Measurements from ENCODE around the gene CKS1B. TPM values are rescaled to one million over a fixed set of nuclear protein-coding genes. Genes with fewer than 3 reads are reported as not detected.

The CKS1B gene
- total RNA-seq (ENCODE audit: low replicate concordance), result 18.6 and 39.5 TPM in 2 replicates

GRCh38 chr1:154974102-154974807 is at the start of gene CKS1B:
Gene CKS1B, plus strand, starts transcription at chr1:154974681. Its CDS starts 65 bp downstream, at chr1:154974746.

DNA sequence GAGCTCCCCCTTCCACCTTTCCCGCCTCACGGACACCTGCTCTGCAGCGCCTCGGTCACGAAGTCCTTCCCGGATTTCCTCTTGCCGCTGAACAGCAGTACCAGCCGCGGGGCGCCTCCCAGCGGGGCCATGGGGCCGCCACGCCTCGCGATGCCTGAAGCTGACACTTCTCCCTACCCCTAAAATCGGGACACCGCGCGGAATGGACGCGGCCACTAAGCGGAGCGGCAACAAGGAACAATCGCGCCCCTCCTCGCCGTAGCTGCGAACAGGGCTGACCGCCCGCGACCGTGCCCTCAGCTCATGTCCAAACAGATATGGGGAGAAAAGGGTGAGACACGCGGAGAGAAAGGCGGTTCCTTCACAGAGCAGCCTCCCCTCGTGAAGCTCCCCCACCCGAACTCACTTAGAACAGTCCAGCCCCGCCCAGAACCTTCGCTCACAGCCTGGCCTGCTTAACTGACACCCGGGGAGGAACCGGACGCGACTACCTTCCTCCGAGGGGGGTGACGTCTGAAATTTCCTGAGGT is 37.9 kb upstream of the CKS1B start, which contains the start of gene PMVK:
PMVK (minus strand) TSS at position 165 of the 530 bp plus-strand sequence; CDS start at position 131, 34 bp downstream.

GRCh38 chr1:154955718-154956543 is 18.6 kb upstream of the CKS1B start, which contains the start of gene PBXIP1:
Gene PBXIP1, minus strand, starts transcription at chr1:154956099. Its CDS starts 2,378 bp downstream, at chr1:154953721.

GRCh38 chr1:154961207-154962155 is 13.0 kb upstream of the CKS1B start, which contains the start of gene PYGO2:
Gene PYGO2, minus strand, starts transcription at chr1:154961782. Its CDS starts 206 bp downstream, at chr1:154961576.

DNA sequence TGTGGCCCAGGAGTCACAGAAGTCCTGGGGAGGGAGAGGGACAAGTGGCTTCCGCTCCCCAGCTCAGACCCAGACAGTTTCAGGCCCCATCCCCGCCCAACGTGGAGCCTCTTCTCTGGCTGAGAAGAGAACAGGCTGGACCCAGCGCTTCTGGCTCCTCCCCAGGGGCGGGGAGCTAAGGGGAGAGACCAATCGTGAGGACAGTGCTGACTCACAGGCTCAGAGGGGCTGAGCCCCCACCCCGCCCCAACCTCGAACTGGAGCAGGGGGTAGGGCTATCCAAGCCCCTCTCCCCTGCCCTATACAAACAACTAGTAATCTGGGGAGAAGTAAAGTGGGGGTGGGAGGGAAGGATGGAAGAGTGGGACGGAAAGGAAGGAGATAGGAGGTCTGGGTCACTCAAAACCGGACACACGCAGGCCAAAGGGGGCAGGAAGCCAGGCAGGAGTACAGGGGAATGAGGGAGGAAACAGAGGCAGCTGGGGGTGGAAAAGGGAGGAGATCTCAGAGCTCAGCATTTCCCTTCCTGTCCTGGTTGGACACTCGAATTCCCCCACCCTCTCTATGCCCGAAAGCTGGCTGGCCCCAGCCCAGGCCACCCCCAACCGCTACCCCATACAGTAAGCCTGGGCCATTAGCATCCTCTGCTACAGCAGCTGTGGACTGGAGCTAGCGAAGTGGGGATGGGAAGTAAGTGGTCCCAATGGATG is 3.7 kb upstream of the CKS1B start, which contains the start of gene SHC1:
SHC1 (minus strand) TSS at position 117 of the 710 bp plus-strand sequence. CDS start 221 bp downstream, outside the sequence.

GRCh38 chr1:154982897-154983648 is 8.6 kb downstream of the CKS1B start, which contains the start of gene FLAD1:
Gene FLAD1, plus strand, starts transcription at chr1:154983344. Its CDS starts 351 bp downstream, at chr1:154983695.

GRCh38 chr1:154993572-154994268 is 19.2 kb downstream of the CKS1B start, which contains the start of gene LENEP:
Gene LENEP, plus strand, starts transcription at chr1:154993586. Its CDS starts 22 bp downstream, at chr1:154993608.

GRCh38 chr1:155002464-155003226 is 28.2 kb downstream of the CKS1B start, which contains the start of gene ZBTB7B:
Gene ZBTB7B, plus strand, starts transcription at chr1:155002802. Its CDS starts 11,859 bp downstream, at chr1:155014661.

Other genes with a start within 250 kb of the CKS1B start
- under 0.01 TPM in 1 of 2 replicates, not detected in the other for gene KCNN3, start 104.4 kb upstream of the CKS1B start, total RNA-seq (ENCODE audit: low replicate concordance)
- 10.2 and 11.4 TPM in 2 replicates for gene PMVK, start 38.0 kb upstream of the CKS1B start, total RNA-seq (ENCODE audit: low replicate concordance)
- 66.0 and 101 TPM in 2 replicates for gene PBXIP1, start 18.6 kb upstream of the CKS1B start, total RNA-seq (ENCODE audit: low replicate concordance)
- 3.4 and 6.5 TPM in 2 replicates for gene PYGO2, start 12.9 kb upstream of the CKS1B start, total RNA-seq (ENCODE audit: low replicate concordance)
- 98.8 and 184 TPM in 2 replicates for gene SHC1, start 3.9 kb upstream of the CKS1B start, total RNA-seq (ENCODE audit: low replicate concordance)
- 13.1 and 19.0 TPM in 2 replicates for gene FLAD1, start 8.7 kb downstream of the CKS1B start, total RNA-seq (ENCODE audit: low replicate concordance)
- 0.68 TPM in 1 of 2 replicates, not detected in the other for gene LENEP, start 18.9 kb downstream of the CKS1B start, total RNA-seq (ENCODE audit: low replicate concordance)
- gene ZBTB7B, start 28.1 kb downstream of the CKS1B start, total RNA-seq (ENCODE audit: low replicate concordance), result 9.1 and 14.1 TPM in 2 replicates
- not detected in 2 replicates for gene DCST2, start 59.1 kb downstream of the CKS1B start, total RNA-seq (ENCODE audit: low replicate concordance)
- not detected in 2 replicates for gene DCST1, start 59.1 kb downstream of the CKS1B start, total RNA-seq (ENCODE audit: low replicate concordance)
- 48.2 and 64.5 TPM in 2 replicates for gene ADAM15, start 76.6 kb downstream of the CKS1B start, total RNA-seq (ENCODE audit: low replicate concordance)
- 1.8 and 5.7 TPM in 2 replicates for gene EFNA4, start 89.1 kb downstream of the CKS1B start, total RNA-seq (ENCODE audit: low replicate concordance)
- gene EFNA3, start 104.2 kb downstream of the CKS1B start, total RNA-seq (ENCODE audit: low replicate concordance), result 0.35 and 0.90 TPM in 2 replicates
- 0.23 and 4.9 TPM in 2 replicates for gene EFNA1, start 153.2 kb downstream of the CKS1B start, total RNA-seq (ENCODE audit: low replicate concordance)
- 17.9 and 32.0 TPM in 2 replicates for gene SLC50A1, start 161.2 kb downstream of the CKS1B start, total RNA-seq (ENCODE audit: low replicate concordance)
- gene DPM3, start 165.8 kb downstream of the CKS1B start, total RNA-seq (ENCODE audit: low replicate concordance), result 27.5 and 42.7 TPM in 2 replicates
- 86.9 and 102 TPM in 2 replicates for gene KRTCAP2, start 198.6 kb downstream of the CKS1B start, total RNA-seq (ENCODE audit: low replicate concordance)
- gene TRIM46, start 199.2 kb downstream of the CKS1B start, total RNA-seq (ENCODE audit: low replicate concordance), result 1.5 and 3.5 TPM in 2 replicates
- 35.0 and 52.5 TPM in 2 replicates for gene THBS3, start 233.2 kb downstream of the CKS1B start, total RNA-seq (ENCODE audit: low replicate concordance)
- gene MTX1, start 234.0 kb downstream of the CKS1B start, total RNA-seq (ENCODE audit: low replicate concordance), result 30.1 and 45.6 TPM in 2 replicates